ENCODE results near the gene KMT2B. TPM values are rescaled to one million over a fixed set of nuclear protein-coding genes. Genes with fewer than 3 reads are reported as not detected.

Gene KMT2B
- total RNA-seq, 1 experiment from 2014 or later: 21.4 TPM

GRCh38 chr19:35740108-35740422, 22.3 kb downstream of the KMT2B start:
- H3K9me2 ChIP-seq (replicated peaks; ENCODE audit: insufficient read depth, low read length): no peaks in the 10 kb centered on the region
- peaks cover 39% of the 10 kb centered on the region for H3K4me1 ChIP-seq (ENCODE audit: low read length)
- H3K9ac ChIP-seq (ENCODE audit: low read length): peak overlapping the region; percentile 78
- no peaks in the 10 kb centered on the region for H3K27me3 ChIP-seq (ENCODE audit: low read length)
- H3K79me2 ChIP-seq (ENCODE audit: low read length): peaks cover 6% of the 10 kb centered on the region; the same call in 1 of the 2 replicates
- no peak overlapping the region for H3K27ac ChIP-seq (ENCODE audit: low read length)
- H4K20me1 ChIP-seq (ENCODE audit: insufficient read depth, low read depth, low read length): no peaks in the 10 kb centered on the region
- peak overlapping the region; percentile 90 for H3K4me3 ChIP-seq (ENCODE audit: low read length)
- peak overlapping the region; percentile 94 for H3K4me2 ChIP-seq (ENCODE audit: low read depth, low read length, poor library complexity, severe bottlenecking)
- H2AFZ ChIP-seq (ENCODE audit: low read length): peak overlapping the region; percentile 77; the same call in 1 of the 2 replicates
- no peak for DNase-seq
- H3K9me3 ChIP-seq (ENCODE audit: low read length): no peaks in the 10 kb centered on the region
- no peaks in the 10 kb centered on the region for H3K36me3 ChIP-seq (ENCODE audit: insufficient read depth, low read length)

- Histone ChIP-seq H3K4me1 (ENCODE audit: low read length) (peaks cover 39% of the 10 kb centered on the region), H3K4me3 (ENCODE audit: low read length) (peak overlapping the region; percentile 90), H3K36me3 (ENCODE audit: insufficient read depth, low read length) (no peaks in the 10 kb centered on the region), H3K4me2 (ENCODE audit: low read depth, low read length, poor library complexity, severe bottlenecking) (peak overlapping the region; percentile 94), H3K9me3 (ENCODE audit: low read length) (no peaks in the 10 kb centered on the region), H2AFZ (ENCODE audit: low read length) (peak overlapping the region; percentile 77; the same call in 1 of the 2 replicates), H3K27me3 (ENCODE audit: low read length) (no peaks in the 10 kb centered on the region), H3K9ac (ENCODE audit: low read length) (peak overlapping the region; percentile 78), H3K9me2 (replicated peaks; ENCODE audit: insufficient read depth, low read length) (no peaks in the 10 kb centered on the region), H4K20me1 (ENCODE audit: insufficient read depth, low read depth, low read length) (no peaks in the 10 kb centered on the region), H3K27ac (ENCODE audit: low read length) (peak overlapping the region; percentile 74), H3K79me2 (ENCODE audit: low read length) (peaks cover 6% of the 10 kb centered on the region)
- peak; percentile 99 for DNase-seq
Measured at GRCh38 chr19:35740423-35741202, 22.8 kb downstream of the KMT2B start.

- H3K27me3 ChIP-seq (ENCODE audit: low read length): no peaks in the 10 kb centered on the region
- no peaks in the 10 kb centered on the region for H3K9me2 ChIP-seq (replicated peaks; ENCODE audit: insufficient read depth, low read length)
- no peak for DNase-seq
- peaks cover 42% of the 10 kb centered on the region for H3K4me1 ChIP-seq (ENCODE audit: low read length)
- peak overlapping the region; percentile 74 for H3K27ac ChIP-seq (ENCODE audit: low read length)
- peak overlapping the region; percentile 94 for H3K4me2 ChIP-seq (ENCODE audit: low read depth, low read length, poor library complexity, severe bottlenecking)
- H3K9ac ChIP-seq (ENCODE audit: low read length): peak overlapping the region; percentile 74
- H3K4me3 ChIP-seq (ENCODE audit: low read length): peak overlapping the region; percentile 90
- no peaks in the 10 kb centered on the region for H4K20me1 ChIP-seq (ENCODE audit: insufficient read depth, low read depth, low read length)
- no peaks in the 10 kb centered on the region for H3K9me3 ChIP-seq (ENCODE audit: low read length)
- no peaks in the 10 kb centered on the region for H3K36me3 ChIP-seq (ENCODE audit: insufficient read depth, low read length)
- H3K79me2 ChIP-seq (ENCODE audit: low read length): peaks cover 12% of the 10 kb centered on the region
- no peak overlapping the region for H2AFZ ChIP-seq (ENCODE audit: low read length)
Measured at GRCh38 chr19:35741203-35741515, 23.4 kb downstream of the KMT2B start.

GRCh38 chr19:35742121-35742724, 24.4 kb downstream of the KMT2B start, which contains the start of gene IGFLR1:
Gene IGFLR1 (minus strand): TSS chr19:35742452. CDS start chr19:35741180, 1,272 bp downstream.
- peak within 1 kb of the TSS; percentile 38; the same call in 1 of the 2 replicates for H3K4me3 ChIP-seq (ENCODE audit: low read length)
- H3K79me2 ChIP-seq (ENCODE audit: low read length): peaks cover 20% of the 10 kb centered on the region
- H3K27me3 ChIP-seq (ENCODE audit: low read length): no peaks in the 10 kb centered on the region
- H3K36me3 ChIP-seq (ENCODE audit: insufficient read depth, low read length): no peaks in the 10 kb centered on the region
- H4K20me1 ChIP-seq (ENCODE audit: insufficient read depth, low read depth, low read length): no peaks in the 10 kb centered on the region
- H3K4me2 ChIP-seq (ENCODE audit: low read depth, low read length, poor library complexity, severe bottlenecking): peak within 1 kb of the TSS; percentile 94
- H3K9me2 ChIP-seq (replicated peaks; ENCODE audit: insufficient read depth, low read length): no peaks in the 10 kb centered on the region
- peak within 1 kb of the TSS; percentile 58 for H3K27ac ChIP-seq (ENCODE audit: low read length)
- H3K9ac ChIP-seq (ENCODE audit: low read length): peak within 1 kb of the TSS; percentile 74
- H2AFZ ChIP-seq (ENCODE audit: low read length): peak within 1 kb of the TSS; percentile 45; the same call in 1 of the 2 replicates
- H3K9me3 ChIP-seq (ENCODE audit: low read length): no peaks in the 10 kb centered on the region
- peaks cover 51% of the 10 kb centered on the region for H3K4me1 ChIP-seq (ENCODE audit: low read length)
- peak; percentile 66 for DNase-seq

GRCh38 chr19:35743640-35744429, 26.0 kb downstream of the KMT2B start:
- H3K79me2 ChIP-seq (ENCODE audit: low read length): peaks cover 24% of the 10 kb centered on the region
- no peaks in the 10 kb centered on the region for H3K27me3 ChIP-seq (ENCODE audit: low read length)
- no peak overlapping the region for H2AFZ ChIP-seq (ENCODE audit: low read length)
- no peak for DNase-seq
- H3K9ac ChIP-seq (ENCODE audit: low read length): peak overlapping the region; percentile 86
- H4K20me1 ChIP-seq (ENCODE audit: insufficient read depth, low read depth, low read length): no peaks in the 10 kb centered on the region
- H3K9me2 ChIP-seq (replicated peaks; ENCODE audit: insufficient read depth, low read length): no peaks in the 10 kb centered on the region
- H3K4me3 ChIP-seq (ENCODE audit: low read length): peak overlapping the region; percentile 84
- H3K27ac ChIP-seq (ENCODE audit: low read length): no peak overlapping the region
- no peaks in the 10 kb centered on the region for H3K9me3 ChIP-seq (ENCODE audit: low read length)
- no peaks in the 10 kb centered on the region for H3K36me3 ChIP-seq (ENCODE audit: insufficient read depth, low read length)
- H3K4me2 ChIP-seq (ENCODE audit: low read depth, low read length, poor library complexity, severe bottlenecking): peak overlapping the region; percentile 98
- peaks cover 59% of the 10 kb centered on the region for H3K4me1 ChIP-seq (ENCODE audit: low read length)

GRCh38 chr19:35744430-35745327, 26.9 kb downstream of the KMT2B start:
- Histone ChIP-seq H3K9me2 (replicated peaks; ENCODE audit: insufficient read depth, low read length) (no peaks in the 10 kb centered on the region), H3K4me1 (ENCODE audit: low read length) (peaks cover 63% of the 10 kb centered on the region)

GRCh38 chr19:35745328-35746086, 27.7 kb downstream of the KMT2B start, which contains the start of the genes PSENEN and U2AF1L4:
Gene PSENEN (plus strand): TSS chr19:35745651. CDS start chr19:35745931, 280 bp downstream.
Gene U2AF1L4 (minus strand): TSS chr19:35745418. CDS start chr19:35745391, 27 bp downstream.
- Histone ChIP-seq H3K4me2 (ENCODE audit: low read depth, low read length, poor library complexity, severe bottlenecking) (peak within 1 kb of the TSS; percentile 98), H3K4me3 (ENCODE audit: low read length) (peak within 1 kb of the TSS; percentile 84), H3K79me2 (ENCODE audit: low read length) (peaks cover 38% of the 10 kb centered on the region), H3K9me3 (ENCODE audit: low read length) (no peaks in the 10 kb centered on the region), H4K20me1 (ENCODE audit: insufficient read depth, low read depth, low read length) (no peaks in the 10 kb centered on the region), H3K27ac (ENCODE audit: low read length) (peak within 1 kb of the TSS; percentile 85), H3K4me1 (ENCODE audit: low read length) (peaks cover 64% of the 10 kb centered on the region), H3K36me3 (ENCODE audit: insufficient read depth, low read length) (no peaks in the 10 kb centered on the region), H2AFZ (ENCODE audit: low read length) (peak within 1 kb of the TSS; percentile 58; the same call in 1 of the 2 replicates), H3K9me2 (replicated peaks; ENCODE audit: insufficient read depth, low read length) (no peaks in the 10 kb centered on the region), H3K9ac (ENCODE audit: low read length) (peak within 1 kb of the TSS; percentile 86), H3K27me3 (ENCODE audit: low read length) (no peaks in the 10 kb centered on the region)
- peak; percentile 99 for DNase-seq

More at GRCh38 chr19:35744430-35745327, 26.9 kb downstream of the KMT2B start:
- peak overlapping the region; percentile 86 for H3K9ac ChIP-seq (ENCODE audit: low read length)
- H3K79me2 ChIP-seq (ENCODE audit: low read length): peaks cover 29% of the 10 kb centered on the region
- peak; percentile 98 for DNase-seq
- H3K27ac ChIP-seq (ENCODE audit: low read length): peak overlapping the region; percentile 85
- peak overlapping the region; percentile 58; the same call in 1 of the 2 replicates for H2AFZ ChIP-seq (ENCODE audit: low read length)
- H3K4me2 ChIP-seq (ENCODE audit: low read depth, low read length, poor library complexity, severe bottlenecking): peak overlapping the region; percentile 98
- no peaks in the 10 kb centered on the region for H3K9me3 ChIP-seq (ENCODE audit: low read length)
- H3K27me3 ChIP-seq (ENCODE audit: low read length): no peaks in the 10 kb centered on the region
- H3K4me3 ChIP-seq (ENCODE audit: low read length): peak overlapping the region; percentile 84
- no peaks in the 10 kb centered on the region for H4K20me1 ChIP-seq (ENCODE audit: insufficient read depth, low read depth, low read length)
- H3K36me3 ChIP-seq (ENCODE audit: insufficient read depth, low read length): no peaks in the 10 kb centered on the region
